Neural cell (in vitro differentiated cells): ENCODE measurements around the gene CCDC87. TPM values are rescaled to one million over a fixed set of nuclear protein-coding genes. Genes with fewer than 3 reads are reported as not detected.

Source experiments
- H2AFZ ChIP-seq: fragments of 200-600, 300-800 bp; sonication (generic), shearing (Covaris generic); 2 replicates; pipeline ENCODE4 v1.6.0; 2014; ENCODE audit warnings: low read depth, mild to moderate bottlenecking, antibody characterized with exemption, low read length, moderate library complexity
- H3F3A ChIP-seq: fragments of 200-600 bp; shearing (Covaris generic); 2 replicates; pipeline ENCODE4 v1.6.1; 2016; ENCODE audit warnings: mild to moderate bottlenecking, moderate library complexity, mixed read lengths, antibody characterized with exemption, low read length; ENCODE audit not compliant: insufficient read depth, poor library complexity, severe bottlenecking
- H3K27ac ChIP-seq: fragments of 200-600, 300-800 bp; sonication (generic), shearing (Covaris generic); 2 replicates; pipeline ENCODE4 v1.5.1; 2014; ENCODE audit warnings: mild to moderate bottlenecking, low read length, moderate library complexity
- H3K27me3 ChIP-seq: fragments of 300-800, 200-600 bp; sonication (generic), shearing (Covaris generic); 2 replicates; pipeline ENCODE4 v1.6.0; 2014; ENCODE audit warnings: mild to moderate bottlenecking, low read depth, low read length, moderate library complexity; ENCODE audit not compliant: insufficient read depth
- H3K36me3 ChIP-seq: fragments of 300-800, 200-600 bp; sonication (generic), shearing (Covaris generic); 2 replicates; pipeline ENCODE4 v1.5.1; 2014; ENCODE audit warnings: mild to moderate bottlenecking, antibody characterized with exemption, low read length, moderate library complexity; ENCODE audit not compliant: insufficient read depth
- H3K4me2 ChIP-seq: fragments of 300-800, 200-600 bp; sonication (generic), shearing (Covaris generic); 2 replicates; pipeline ENCODE4 v1.6.0; 2014; ENCODE audit warnings: mild to moderate bottlenecking, low read length
- H3K4me3 ChIP-seq: fragments of 300-800, 200-600 bp; sonication (generic), shearing (Covaris generic); 2 replicates; pipeline ENCODE4 v1.5.1; 2014; ENCODE audit warnings: mild to moderate bottlenecking, low read length, moderate library complexity
- H3K79me2 ChIP-seq: fragments of 200-600 bp; shearing (Covaris generic); replicated peaks from 2 replicates; pipeline ENCODE4 v1.6.0; 2014; ENCODE audit warnings: mild to moderate bottlenecking, low read length, moderate library complexity; ENCODE audit not compliant: insufficient read depth
- H3K9ac ChIP-seq: fragments of 300-800, 200-600 bp; sonication (generic), shearing (Covaris generic); 2 replicates; pipeline ENCODE4 v1.6.1; 2016; ENCODE audit warnings: mild to moderate bottlenecking, low read length, mixed read lengths
- H3K9me2 ChIP-seq: fragments of 200-600 bp; shearing (Covaris generic); 2 replicates; pipeline ENCODE4 v1.6.1; 2016; ENCODE audit warnings: mild to moderate bottlenecking, low read length, mixed read lengths; ENCODE audit not compliant: insufficient read depth
- H3K9me3 ChIP-seq: fragments of 200-600, 300-800 bp; sonication (generic), shearing (Covaris generic); 2 replicates; pipeline ENCODE4 v1.6.1; 2016; ENCODE audit warnings: mild to moderate bottlenecking, mixed run types, low read length, moderate library complexity, mixed read lengths
- H4K20me1 ChIP-seq: fragments of 200-600 bp; shearing (Covaris generic); 2 replicates; pipeline ENCODE4 v1.6.1; 2016; ENCODE audit warnings: mild to moderate bottlenecking, mixed run types; ENCODE audit not compliant: insufficient read depth
- EP300 ChIP-seq: fragments of 450-650 bp; conservative IDR thresholded peaks from 2 replicates; pipeline ENCODE4 v1.6.1; 2014; ENCODE audit warnings: antibody characterized with exemption, mild to moderate bottlenecking, moderate library complexity; ENCODE audit not compliant: poor library complexity, severe bottlenecking
- EZH2 ChIP-seq: fragments of 200-600, 300-800 bp; shearing (Covaris generic), sonication (generic); IDR thresholded peaks from 2 replicates; pipeline ENCODE4 v1.6.1; 2014; ENCODE audit warnings: antibody characterized with exemption, low read length, borderline replicate concordance, mild to moderate bottlenecking; ENCODE audit not compliant: insufficient read depth, poor library complexity, severe bottlenecking
- MXI1 ChIP-seq: fragments of 450-650 bp; conservative IDR thresholded peaks from 2 replicates; pipeline ENCODE4 v1.6.1; 2014; ENCODE audit warnings: antibody characterized with exemption, mild to moderate bottlenecking; ENCODE audit not compliant: poor library complexity, severe bottlenecking
- POLR2AphosphoS5 ChIP-seq: IDR thresholded peaks from 2 replicates; pipeline ENCODE4 v1.6.1; 2012
- RAD21 ChIP-seq: fragments of 450-650 bp; conservative IDR thresholded peaks from 2 replicates; pipeline ENCODE4 v1.6.1; 2014; ENCODE audit warnings: antibody characterized with exemption, mild to moderate bottlenecking, moderate library complexity
- SMC3 ChIP-seq: fragments of 450-650 bp; conservative IDR thresholded peaks from 2 replicates; pipeline ENCODE4 v1.6.1; 2014; ENCODE audit warnings: antibody characterized with exemption, mild to moderate bottlenecking, moderate library complexity; ENCODE audit not compliant: poor library complexity
- TAF1 ChIP-seq: IDR thresholded peaks from 2 replicates; pipeline ENCODE4 v1.6.1; 2012; ENCODE audit warnings: low read depth
- polyA plus RNA-seq: library from polyadenylated mRNA; depleted of rRNA; stranded (reverse); fragments of >200 nt; gene quantifications from 2 replicates; pipeline ENCODE4 v1.2.3, GENCODE V29; 2014
- TF ChIP-seq, protein P1 (sequence below): fragments of 450-650 bp; IDR thresholded peaks from 2 replicates; pipeline ENCODE4 v1.5.1; 2014; ENCODE audit warnings: antibody characterized with exemption, mild to moderate bottlenecking, moderate library complexity; ENCODE audit not compliant: poor library complexity, severe bottlenecking
- TF ChIP-seq, protein P2 (sequence below): IDR thresholded peaks from 2 replicates; pipeline ENCODE4 v1.6.1; 2012; ENCODE audit warnings: borderline replicate concordance

Gene CCDC87
- polyA plus RNA-seq, 1 donor from 2014 or later = not detected

DNA sequence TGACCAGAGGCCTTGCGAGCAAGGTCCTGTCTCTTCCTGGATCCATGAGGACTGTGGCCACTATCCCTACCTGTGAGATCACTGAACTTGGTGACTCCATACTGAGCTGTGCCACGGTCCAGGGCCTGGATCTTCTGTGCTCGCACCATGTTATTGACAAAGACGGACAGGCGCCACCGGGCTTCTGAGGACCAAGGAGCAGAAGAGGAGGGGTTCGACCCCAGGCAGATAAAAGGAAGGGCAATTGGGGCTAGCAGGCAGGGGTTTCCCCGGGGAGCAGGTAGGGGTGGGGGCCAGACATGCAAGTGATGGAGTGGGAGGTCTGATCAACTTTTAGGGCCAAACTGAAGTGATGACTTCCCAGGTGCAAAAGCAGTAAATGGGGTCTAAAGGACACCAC, 26.6 kb downstream of the CCDC87 start:
- no peaks in the 10 kb centered on the region for H3K27me3 ChIP-seq
- no peaks in the 10 kb centered on the region for H3K79me2 ChIP-seq
- H3K27ac ChIP-seq = no peak overlapping the region
- H2AFZ ChIP-seq = no peak overlapping the region
- no peaks in the 10 kb centered on the region for H3K9me2 ChIP-seq
- H3K9me3 ChIP-seq = no peaks in the 10 kb centered on the region
- no peak for TF ChIP-seq EZH2
- no peak for TF ChIP-seq MXI1
- TF ChIP-seq, protein P1, sequence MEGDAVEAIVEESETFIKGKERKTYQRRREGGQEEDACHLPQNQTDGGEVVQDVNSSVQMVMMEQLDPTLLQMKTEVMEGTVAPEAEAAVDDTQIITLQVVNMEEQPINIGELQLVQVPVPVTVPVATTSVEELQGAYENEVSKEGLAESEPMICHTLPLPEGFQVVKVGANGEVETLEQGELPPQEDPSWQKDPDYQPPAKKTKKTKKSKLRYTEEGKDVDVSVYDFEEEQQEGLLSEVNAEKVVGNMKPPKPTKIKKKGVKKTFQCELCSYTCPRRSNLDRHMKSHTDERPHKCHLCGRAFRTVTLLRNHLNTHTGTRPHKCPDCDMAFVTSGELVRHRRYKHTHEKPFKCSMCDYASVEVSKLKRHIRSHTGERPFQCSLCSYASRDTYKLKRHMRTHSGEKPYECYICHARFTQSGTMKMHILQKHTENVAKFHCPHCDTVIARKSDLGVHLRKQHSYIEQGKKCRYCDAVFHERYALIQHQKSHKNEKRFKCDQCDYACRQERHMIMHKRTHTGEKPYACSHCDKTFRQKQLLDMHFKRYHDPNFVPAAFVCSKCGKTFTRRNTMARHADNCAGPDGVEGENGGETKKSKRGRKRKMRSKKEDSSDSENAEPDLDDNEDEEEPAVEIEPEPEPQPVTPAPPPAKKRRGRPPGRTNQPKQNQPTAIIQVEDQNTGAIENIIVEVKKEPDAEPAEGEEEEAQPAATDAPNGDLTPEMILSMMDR = no peak
- no peak for TF ChIP-seq TAF1
- no peak for TF ChIP-seq RAD21
- TF ChIP-seq POLR2AphosphoS5 = no peak
- TF ChIP-seq EP300 = no peak
- TF ChIP-seq SMC3 = no peak
- TF ChIP-seq, protein P2, sequence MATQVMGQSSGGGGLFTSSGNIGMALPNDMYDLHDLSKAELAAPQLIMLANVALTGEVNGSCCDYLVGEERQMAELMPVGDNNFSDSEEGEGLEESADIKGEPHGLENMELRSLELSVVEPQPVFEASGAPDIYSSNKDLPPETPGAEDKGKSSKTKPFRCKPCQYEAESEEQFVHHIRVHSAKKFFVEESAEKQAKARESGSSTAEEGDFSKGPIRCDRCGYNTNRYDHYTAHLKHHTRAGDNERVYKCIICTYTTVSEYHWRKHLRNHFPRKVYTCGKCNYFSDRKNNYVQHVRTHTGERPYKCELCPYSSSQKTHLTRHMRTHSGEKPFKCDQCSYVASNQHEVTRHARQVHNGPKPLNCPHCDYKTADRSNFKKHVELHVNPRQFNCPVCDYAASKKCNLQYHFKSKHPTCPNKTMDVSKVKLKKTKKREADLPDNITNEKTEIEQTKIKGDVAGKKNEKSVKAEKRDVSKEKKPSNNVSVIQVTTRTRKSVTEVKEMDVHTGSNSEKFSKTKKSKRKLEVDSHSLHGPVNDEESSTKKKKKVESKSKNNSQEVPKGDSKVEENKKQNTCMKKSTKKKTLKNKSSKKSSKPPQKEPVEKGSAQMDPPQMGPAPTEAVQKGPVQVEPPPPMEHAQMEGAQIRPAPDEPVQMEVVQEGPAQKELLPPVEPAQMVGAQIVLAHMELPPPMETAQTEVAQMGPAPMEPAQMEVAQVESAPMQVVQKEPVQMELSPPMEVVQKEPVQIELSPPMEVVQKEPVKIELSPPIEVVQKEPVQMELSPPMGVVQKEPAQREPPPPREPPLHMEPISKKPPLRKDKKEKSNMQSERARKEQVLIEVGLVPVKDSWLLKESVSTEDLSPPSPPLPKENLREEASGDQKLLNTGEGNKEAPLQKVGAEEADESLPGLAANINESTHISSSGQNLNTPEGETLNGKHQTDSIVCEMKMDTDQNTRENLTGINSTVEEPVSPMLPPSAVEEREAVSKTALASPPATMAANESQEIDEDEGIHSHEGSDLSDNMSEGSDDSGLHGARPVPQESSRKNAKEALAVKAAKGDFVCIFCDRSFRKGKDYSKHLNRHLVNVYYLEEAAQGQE = no peak
- no peaks in the 10 kb centered on the region for H3K36me3 ChIP-seq
- H3F3A ChIP-seq = no peaks in the 10 kb centered on the region
- no peak overlapping the region for H3K4me3 ChIP-seq
- H4K20me1 ChIP-seq = no peaks in the 10 kb centered on the region
- no peak overlapping the region for H3K9ac ChIP-seq
- H3K4me2 ChIP-seq = no peak overlapping the region

DNA sequence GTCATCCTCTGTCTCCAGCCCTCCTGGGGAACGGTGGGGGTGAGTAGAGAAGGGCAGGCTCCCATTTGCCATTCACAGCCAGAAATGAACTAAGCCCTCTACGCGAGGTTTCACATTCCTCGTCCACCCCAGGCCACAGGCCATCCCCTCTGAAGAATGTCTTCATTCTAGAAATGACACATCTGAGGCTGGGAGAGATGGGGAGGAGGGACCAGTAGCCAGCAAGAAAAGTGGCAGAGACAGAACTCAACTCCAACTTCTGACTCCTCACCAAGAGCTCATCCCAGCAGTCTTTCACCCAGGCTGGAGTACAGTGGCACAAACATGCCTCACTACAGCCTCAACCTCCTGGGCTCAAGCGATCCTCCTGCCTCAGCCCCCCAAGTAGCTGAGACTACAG, 27.9 kb downstream of the CCDC87 start:
- Histone ChIP-seq H3F3A (no peaks in the 10 kb centered on the region), H3K79me2 (no peaks in the 10 kb centered on the region), H2AFZ (no peak overlapping the region), H3K27me3 (no peaks in the 10 kb centered on the region), H3K4me2 (no peak overlapping the region), H3K36me3 (no peaks in the 10 kb centered on the region), H3K9me2 (no peaks in the 10 kb centered on the region), H3K27ac (no peak overlapping the region), H3K9me3 (no peaks in the 10 kb centered on the region), H4K20me1 (no peaks in the 10 kb centered on the region), H3K4me3 (no peak overlapping the region), H3K9ac (no peak overlapping the region)
- TF ChIP-seq RAD21 (no peak), EP300 (no peak), MXI1 (no peak), POLR2AphosphoS5 (no peak), TAF1 (no peak)
- TF ChIP-seq, protein P2 = no peak
- TF ChIP-seq, protein P1 = no peak
